Measurements from ENCODE around the gene BACE2. TPM values are rescaled to one million over a fixed set of nuclear protein-coding genes. Genes with fewer than 3 reads are reported as not detected.

BACE2 gene
- total and polyA plus RNA-seq, 12 donors: 4.5 to 36.5 (median 15.1) TPM

- peaks cover 8 to 40% (median 33%) of the 10 kb centered on the region in 7 donors for H3K27me3 ChIP-seq
- intact Hi-C loops (cut with DNase I): no loop called here
- no peak for TF ChIP-seq CTCF (IDR thresholded peaks at IDR 0.05)
- DNase-seq (no peak), ATAC-seq (peak in 1 of 8 donors; percentile 20)
- H3K4me1 ChIP-seq: peaks cover 2 to 9% (median 6%) of the 10 kb centered on the region in 9 donors
- 87 to 88% methylated on average over 20 of the region's 20 CpGs for WGBS, 2 donors
- H3K27ac ChIP-seq: no peak overlapping the region
- no peaks in the 10 kb centered on the region for H3K9me3 ChIP-seq
- no peak overlapping the region for H3K4me3 ChIP-seq
- no peaks in the 10 kb centered on the region for H3K36me3 ChIP-seq
Measured at GRCh38 chr21:41321211-41321907, 153.4 kb downstream of the BACE2 start.

GRCh38 chr21:41321908-41322495 lies 154.0 kb downstream of the BACE2 start:
- DNase-seq: no peak
- intact Hi-C loops (cut with DNase I): no loop called here

GRCh38 chr21:41322496-41323382 lies 154.8 kb downstream of the BACE2 start:
- no peak for TF ChIP-seq CTCF (IDR thresholded peaks at IDR 0.05)
- ATAC-seq (no peak), DNase-seq (no peak)
- Histone ChIP-seq H3K4me3 (no peak overlapping the region), H3K4me1 (no peaks in the 10 kb centered on the region), H3K36me3 (no peaks in the 10 kb centered on the region), H3K27me3 (peaks cover 0 to 27% (median 19%) of the 10 kb centered on the region in 7 donors), H3K27ac (no peak overlapping the region), H3K9me3 (no peaks in the 10 kb centered on the region)
- 80 to 82% methylated on average over 23 of the region's 23 CpGs for WGBS, 2 donors
- intact Hi-C loops (cut with DNase I): no loop called here

More at GRCh38 chr21:41321908-41322495, 154.0 kb downstream of the BACE2 start:
- no peak overlapping the region for H3K4me3 ChIP-seq
- no peak for TF ChIP-seq CTCF (IDR thresholded peaks at IDR 0.05)
- no peaks in the 10 kb centered on the region for H3K36me3 ChIP-seq
- H3K27me3 ChIP-seq: peaks cover 1 to 34% (median 26%) of the 10 kb centered on the region in 7 donors
- peaks cover 0 to 2% (median 0%) of the 10 kb centered on the region in 9 donors for H3K4me1 ChIP-seq
- WGBS, 2 donors: 81 to 89% methylated on average over 7 of the region's 7 CpGs
- ATAC-seq: no peak
- H3K27ac ChIP-seq: no peak overlapping the region
- H3K9me3 ChIP-seq: no peaks in the 10 kb centered on the region

Data from heart right ventricle (tissue), 16 donors.